HepG2 (cell line): ENCODE measurements around the gene COMMD8. TPM values are rescaled to one million over a fixed set of nuclear protein-coding genes. Genes with fewer than 3 reads are reported as not detected.

Experiments
- ATAC-seq: fragments of 200-7000 bp; cut with Tn5 transposase; 3 replicates; pipeline ENCODE4 v1.9.1; 2020; ENCODE audit warnings: mild to moderate bottlenecking, moderate library complexity
- BruUV-seq: library from RNA; stranded (reverse); fragments of 400-500 nt; replicated peaks from 2 replicates; lab custom pipeline; 2021; lab: Mats Ljungman, UMichigan
- CTCF ChIA-PET: fragments of 300-600 bp; formaldehyde crosslinking; extraction: SDS; loops from one replicate; lab custom pipeline; 2021; ENCODE audit warnings: low total read pairs, inconsistent platforms, low intra/inter-chr PET ratio; lab: Yijun Ruan, JAX
- POLR2A ChIA-PET: fragments of 350-600 bp; sonication (Branson Sonifier 250); formaldehyde crosslinking; loops from one replicate; lab custom pipeline; 2020; ENCODE audit warnings: antibody characterized with exemption, inconsistent platforms; lab: Yijun Ruan, JAX
- DNase-seq: peaks from one replicate; pipeline ENCODE4 v3.0.0-alpha.2; 2015; ENCODE audit warnings: low spot score
- FAIRE-seq: peaks from 3 replicates; lab custom pipeline; 2011; peaks lifted over from hg19 to GRCh38; lab: Jason Lieb, UNC
- H2AFZ ChIP-seq: one replicate; pipeline ENCODE4 v1.6.1; 2011; ENCODE audit warnings: low read length, inconsistent platforms
- H3K27ac ChIP-seq: fragments of 300-600 bp; 3 replicates; pipeline ENCODE4 v1.8.0; 2011; ENCODE audit warnings: mixed run types, mild to moderate bottlenecking, mixed read lengths, low read length, inconsistent platforms; ENCODE audit not compliant: insufficient read depth; ENCODE audit errors: extremely low read length
- H3K27me3 ChIP-seq, 2 experiments: fragments of 200-600 bp in 1 of 2; 2 replicates in 1 of 2; 3 replicates in 1 of 2; pipeline versions ENCODE4 v1.6.0 to v1.8.0; 2011; ENCODE audit warnings: low read length in 2 of 2, mild to moderate bottlenecking in 2 of 2, moderate library complexity in 2 of 2, inconsistent platforms in 1 of 2; ENCODE audit not compliant: insufficient read depth in 2 of 2, control insufficient read depth in 1 of 2
- H3K36me3 ChIP-seq, 2 experiments: fragments of 200-600 bp in 1 of 2; replicated peaks in 1 of 2; 2 replicates in 1 of 2; 3 replicates in 1 of 2; pipeline versions ENCODE4 v1.5.1 to v1.8.0; 2011; ENCODE audit warnings: low read length in 2 of 2, inconsistent platforms in 1 of 2; ENCODE audit not compliant: insufficient read depth in 2 of 2, control insufficient read depth in 1 of 2
- H3K4me1 ChIP-seq: 2 replicates; pipeline ENCODE4 v1.5.1; 2012; ENCODE audit warnings: low read length, inconsistent platforms; ENCODE audit not compliant: insufficient read depth
- H3K4me2 ChIP-seq: 2 replicates; pipeline ENCODE4 v1.6.0; 2011; ENCODE audit warnings: low read depth, low read length, inconsistent platforms
- H3K4me3 ChIP-seq, 3 experiments: fragments of 200-600 bp in 1 of 3; sonication (generic), shearing (Covaris generic) in 1 of 3; replicated peaks in 1 of 3; 2 replicates each; pipeline ENCODE4 v1.5.1; 2011 to 2016; ENCODE audit warnings: low read length in 3 of 3, inconsistent platforms in 2 of 3, low read depth in 2 of 3, mild to moderate bottlenecking in 2 of 3, control low read depth in 1 of 3, mixed read lengths in 1 of 3; ENCODE audit not compliant: insufficient read depth in 1 of 3
- H3K79me2 ChIP-seq: one replicate; pipeline ENCODE4 v1.6.1; 2011; ENCODE audit warnings: low read length, inconsistent platforms; ENCODE audit not compliant: insufficient read depth
- H3K9ac ChIP-seq: 2 replicates; pipeline ENCODE4 v1.6.0; 2011; ENCODE audit warnings: mild to moderate bottlenecking, low read depth, low read length, inconsistent platforms; ENCODE audit not compliant: insufficient read depth
- H3K9me3 ChIP-seq: 2 replicates; pipeline ENCODE4 v1.5.1; 2012; ENCODE audit warnings: mild to moderate bottlenecking, low read length
- H4K20me1 ChIP-seq: 2 replicates; pipeline ENCODE4 v1.6.0; 2011; ENCODE audit warnings: inconsistent platforms, mild to moderate bottlenecking, low read length, moderate library complexity; ENCODE audit not compliant: insufficient read depth
- HNRNPUL1 ChIP-seq: fragments of 200-400 bp; formaldehyde crosslinking; IDR thresholded peaks from 2 replicates; pipeline ENCODE4 v1.6.1; 2017; ENCODE audit warnings: low read depth, mild to moderate bottlenecking, low read length, moderate library complexity
- IRX3 ChIP-seq: sonication (generic); formaldehyde crosslinking; IDR thresholded peaks from 2 replicates; pipeline ENCODE4 v1.8.1; 2023; ENCODE audit warnings: mild to moderate bottlenecking, low read depth, missing genetic modification reagents, borderline replicate concordance
- MAF1 ChIP-seq: sonication (generic); formaldehyde crosslinking; IDR thresholded peaks from 2 replicates; pipeline ENCODE4 v1.5.0; 2020; ENCODE audit warnings: missing genetic modification reagents, borderline replicate concordance
- MEIS2 ChIP-seq: sonication (generic); formaldehyde crosslinking; IDR thresholded peaks from 2 replicates; pipeline ENCODE4 v1.9.0; 2021; ENCODE audit warnings: mild to moderate bottlenecking, missing genetic modification reagents
- NBN ChIP-seq: fragments of 450-650 bp; conservative IDR thresholded peaks from 2 replicates; pipeline ENCODE4 v1.6.1; 2017
- SETDB1 ChIP-seq: sonication (generic); formaldehyde crosslinking; IDR thresholded peaks from 2 replicates; pipeline ENCODE4 v1.5.1; 2020; ENCODE audit warnings: missing genetic modification reagents, mild to moderate bottlenecking, borderline replicate concordance
- TCF12 ChIP-seq, 2 experiments: fragments of 450-650 bp in 1 of 2; sonication (generic) in 1 of 2; formaldehyde crosslinking in 1 of 2; IDR thresholded peaks; 2 replicates each; pipeline versions ENCODE4 v1.6.1 to v1.8.0; 2017 to 2022; ENCODE audit warnings: antibody characterized with exemption in 1 of 2, mild to moderate bottlenecking in 1 of 2, missing genetic modification reagents in 1 of 2, moderate library complexity in 1 of 2
- TGIF2 ChIP-seq: IDR thresholded peaks from 2 replicates; pipeline ENCODE4 v1.6.1; 2016; ENCODE audit warnings: control low read depth, missing compliant biosample characterization
- TMF1 ChIP-seq: sonication (generic); formaldehyde crosslinking; IDR thresholded peaks from 2 replicates; pipeline ENCODE4 v1.8.1; 2022; ENCODE audit warnings: low read depth, missing genetic modification reagents
- ZNF788 ChIP-seq: sonication (generic); formaldehyde crosslinking; IDR thresholded peaks from 2 replicates; pipeline ENCODE4 v1.5.0; 2020; ENCODE audit warnings: mild to moderate bottlenecking, missing genetic modification reagents, borderline replicate concordance
- ZNF816 ChIP-seq: sonication (generic); formaldehyde crosslinking; IDR thresholded peaks from 2 replicates; pipeline ENCODE4 v1.8.0; 2022; ENCODE audit warnings: missing genetic modification reagents, mild to moderate bottlenecking, borderline replicate concordance
- WGBS: methylation state at CpG from one replicate; pipeline ENCODE4 v1.1.6; 2017; ENCODE audit warnings: low lambda C conversion rate; 5-methylcytosine and 5-hydroxymethylcytosine counted together
- in situ Hi-C: cut with HindIII; loops from 2 replicates; pipeline ENCODE4 v1.10.0; 2017; ENCODE audit warnings: low pct_unique_long_range_greater_than_20kb; ENCODE audit not compliant: extremely low pct_ligation_motif_present
- intact Hi-C: fragments of 100-400 bp; cut with micrococcal nuclease; formaldehyde crosslinking; loops from one replicate; pipeline ENCODE4 v1.10.0; 2022; ENCODE audit not compliant: unreplicated experiment
- polyA plus RNA-seq, 8 experiments: library from polyadenylated mRNA; depleted of rRNA in 3 of 8; stranded (reverse) in 7 of 8; unstranded in 1 of 8; fragments of >200 nt; fragmentation: Illumina TruSeq in 4 of 8; extraction: Trizol in 4 of 8; gene quantifications; 2 replicates each; pipeline versions ENCODE4 v1.2.1 to v1.2.3, GENCODE V29; 2011 to 2016; ENCODE audit warnings: low read depth in 4 of 8, missing spikeins in 1 of 8, mixed read lengths in 1 of 8; ENCODE audit not compliant: insufficient read depth in 1 of 8
- total RNA-seq, 5 experiments: library from RNA; depleted of rRNA; stranded (reverse); fragments of >200 nt; fragmentation: Illumina TruSeq; extraction: Trizol; gene quantifications; 2 replicates each; pipeline ENCODE4 v1.2.3, GENCODE V29; 2016; ENCODE audit warnings: low read depth in 1 of 5
- TF ChIP-seq, protein P1 (sequence below): sonication (generic); formaldehyde crosslinking; IDR thresholded peaks from 2 replicates; pipeline ENCODE4 v1.8.1; 2022; ENCODE audit warnings: mild to moderate bottlenecking, missing genetic modification reagents
- TF ChIP-seq, protein P2 (sequence below): sonication (generic); formaldehyde crosslinking; IDR thresholded peaks from 2 replicates; pipeline ENCODE4 v1.9.0; 2022; ENCODE audit warnings: low read depth, missing genetic modification reagents
- TF ChIP-seq, protein P3 (sequence below): sonication (generic); formaldehyde crosslinking; IDR thresholded peaks from 2 replicates; pipeline ENCODE4 v1.4.0; 2020; ENCODE audit warnings: missing genetic modification reagents

Gene COMMD8
- total and polyA plus RNA-seq, 2 of the 13 experiments (the other 11 are each of a cell fraction or from before 2014, with no cell fraction given): 7.1 to 20.3 TPM

DNA sequence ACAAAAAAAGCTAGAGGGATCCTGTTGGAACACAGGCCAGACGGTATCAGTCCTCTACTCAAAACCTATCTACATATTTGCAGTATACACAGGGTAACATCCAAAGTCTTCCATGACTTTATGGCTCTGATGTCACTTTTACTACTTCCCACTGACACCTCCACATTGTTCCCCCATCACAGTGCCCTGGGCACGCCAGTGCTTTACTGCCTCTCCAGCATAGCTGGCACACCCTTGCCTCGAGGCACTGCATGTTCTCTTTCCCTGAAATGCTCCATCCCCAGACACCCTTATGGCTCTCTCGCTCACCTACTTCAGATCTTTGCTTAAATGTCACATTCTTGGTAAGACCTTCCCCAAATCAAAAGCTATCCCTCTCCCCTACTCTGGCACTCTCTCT is 15.3 kb upstream of the COMMD8 start (continued):
- TF ChIP-seq, protein P1, sequence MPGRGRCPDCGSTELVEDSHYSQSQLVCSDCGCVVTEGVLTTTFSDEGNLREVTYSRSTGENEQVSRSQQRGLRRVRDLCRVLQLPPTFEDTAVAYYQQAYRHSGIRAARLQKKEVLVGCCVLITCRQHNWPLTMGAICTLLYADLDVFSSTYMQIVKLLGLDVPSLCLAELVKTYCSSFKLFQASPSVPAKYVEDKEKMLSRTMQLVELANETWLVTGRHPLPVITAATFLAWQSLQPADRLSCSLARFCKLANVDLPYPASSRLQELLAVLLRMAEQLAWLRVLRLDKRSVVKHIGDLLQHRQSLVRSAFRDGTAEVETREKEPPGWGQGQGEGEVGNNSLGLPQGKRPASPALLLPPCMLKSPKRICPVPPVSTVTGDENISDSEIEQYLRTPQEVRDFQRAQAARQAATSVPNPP (CRISPR knock-in tag): no peak
- TF ChIP-seq, protein P2, sequence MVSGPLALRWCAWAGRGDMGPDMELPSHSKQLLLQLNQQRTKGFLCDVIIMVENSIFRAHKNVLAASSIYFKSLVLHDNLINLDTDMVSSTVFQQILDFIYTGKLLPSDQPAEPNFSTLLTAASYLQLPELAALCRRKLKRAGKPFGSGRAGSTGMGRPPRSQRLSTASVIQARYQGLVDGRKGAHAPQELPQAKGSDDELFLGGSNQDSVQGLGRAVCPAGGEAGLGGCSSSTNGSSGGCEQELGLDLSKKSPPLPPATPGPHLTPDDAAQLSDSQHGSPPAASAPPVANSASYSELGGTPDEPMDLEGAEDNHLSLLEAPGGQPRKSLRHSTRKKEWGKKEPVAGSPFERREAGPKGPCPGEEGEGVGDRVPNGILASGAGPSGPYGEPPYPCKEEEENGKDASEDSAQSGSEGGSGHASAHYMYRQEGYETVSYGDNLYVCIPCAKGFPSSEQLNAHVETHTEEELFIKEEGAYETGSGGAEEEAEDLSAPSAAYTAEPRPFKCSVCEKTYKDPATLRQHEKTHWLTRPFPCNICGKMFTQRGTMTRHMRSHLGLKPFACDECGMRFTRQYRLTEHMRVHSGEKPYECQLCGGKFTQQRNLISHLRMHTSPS (CRISPR knock-in tag): no peak

DNA sequence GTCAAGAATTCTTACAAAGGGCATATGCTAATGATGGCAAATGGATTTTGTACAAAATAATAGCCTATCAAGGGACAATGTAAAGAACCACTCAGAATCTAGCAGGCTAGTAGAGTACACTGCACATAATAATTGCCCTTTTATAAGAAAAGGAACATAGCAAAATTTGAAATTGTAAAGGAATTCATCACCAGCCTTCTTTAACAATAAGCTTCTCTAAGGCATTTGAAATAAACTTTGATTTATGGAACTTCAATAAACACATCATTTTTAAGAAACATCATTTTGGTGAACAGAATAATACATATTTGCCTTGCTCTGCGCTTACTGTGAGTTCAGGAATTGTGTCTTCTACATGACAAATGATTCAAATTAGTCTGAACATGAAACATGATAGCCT is 11.9 kb upstream of the COMMD8 start:
- Histone ChIP-seq H3K9ac (no peak overlapping the region), H3K4me2 (no peak overlapping the region), H3K36me3 (no peaks in the 10 kb centered on the region), H4K20me1 (no peaks in the 10 kb centered on the region), H3K9me3 (no peaks in the 10 kb centered on the region), H2AFZ (no peak overlapping the region), H3K4me3 (no peak overlapping the region), H3K27me3 (no peaks in the 10 kb centered on the region), H3K4me1 (peaks cover 26% of the 10 kb centered on the region), H3K27ac (no peak overlapping the region), H3K79me2 (no peaks in the 10 kb centered on the region)
- BruUV-seq: no TSS peak
- in situ Hi-C loops: no loop called here
- POLR2A ChIA-PET: no interaction called here
- ATAC-seq (no peak), FAIRE-seq (no peak), DNase-seq (no peak)
- 45% methylated on average over 1 of the region's 1 CpG for WGBS
- CTCF ChIA-PET: no interaction called here
- intact Hi-C loops: no loop called here
- TF ChIP-seq ZNF788 (CRISPR knock-in tag) (no peak), HNRNPUL1 (no peak), NBN (no peak), TCF12 (IDR thresholded peaks at IDR 0.05) (no peak), TCF12 (CRISPR knock-in tag; IDR thresholded peaks at IDR 0.05) (no peak), IRX3 (CRISPR knock-in tag) (no peak), MEIS2 (CRISPR knock-in tag) (no peak), TMF1 (CRISPR knock-in tag) (no peak), MAF1 (CRISPR knock-in tag) (no peak), TGIF2 (CRISPR knock-in tag) (no peak), ZNF816 (CRISPR knock-in tag) (no peak), SETDB1 (CRISPR knock-in tag) (no peak)
- TF ChIP-seq, protein P3, sequence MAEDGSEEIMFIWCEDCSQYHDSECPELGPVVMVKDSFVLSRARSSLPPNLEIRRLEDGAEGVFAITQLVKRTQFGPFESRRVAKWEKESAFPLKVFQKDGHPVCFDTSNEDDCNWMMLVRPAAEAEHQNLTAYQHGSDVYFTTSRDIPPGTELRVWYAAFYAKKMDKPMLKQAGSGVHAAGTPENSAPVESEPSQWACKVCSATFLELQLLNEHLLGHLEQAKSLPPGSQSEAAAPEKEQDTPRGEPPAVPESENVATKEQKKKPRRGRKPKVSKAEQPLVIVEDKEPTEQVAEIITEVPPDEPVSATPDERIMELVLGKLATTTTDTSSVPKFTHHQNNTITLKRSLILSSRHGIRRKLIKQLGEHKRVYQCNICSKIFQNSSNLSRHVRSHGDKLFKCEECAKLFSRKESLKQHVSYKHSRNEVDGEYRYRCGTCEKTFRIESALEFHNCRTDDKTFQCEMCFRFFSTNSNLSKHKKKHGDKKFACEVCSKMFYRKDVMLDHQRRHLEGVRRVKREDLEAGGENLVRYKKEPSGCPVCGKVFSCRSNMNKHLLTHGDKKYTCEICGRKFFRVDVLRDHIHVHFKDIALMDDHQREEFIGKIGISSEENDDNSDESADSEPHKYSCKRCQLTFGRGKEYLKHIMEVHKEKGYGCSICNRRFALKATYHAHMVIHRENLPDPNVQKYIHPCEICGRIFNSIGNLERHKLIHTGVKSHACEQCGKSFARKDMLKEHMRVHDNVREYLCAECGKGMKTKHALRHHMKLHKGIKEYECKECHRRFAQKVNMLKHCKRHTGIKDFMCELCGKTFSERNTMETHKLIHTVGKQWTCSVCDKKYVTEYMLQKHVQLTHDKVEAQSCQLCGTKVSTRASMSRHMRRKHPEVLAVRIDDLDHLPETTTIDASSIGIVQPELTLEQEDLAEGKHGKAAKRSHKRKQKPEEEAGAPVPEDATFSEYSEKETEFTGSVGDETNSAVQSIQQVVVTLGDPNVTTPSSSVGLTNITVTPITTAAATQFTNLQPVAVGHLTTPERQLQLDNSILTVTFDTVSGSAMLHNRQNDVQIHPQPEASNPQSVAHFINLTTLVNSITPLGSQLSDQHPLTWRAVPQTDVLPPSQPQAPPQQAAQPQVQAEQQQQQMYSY (CRISPR knock-in tag): no peak
